K562 (cell line): Measurements from ENCODE around the gene IQCE. TPM values are rescaled to one million over a fixed set of nuclear protein-coding genes. Genes with fewer than 3 reads are reported as not detected.

Source experiments
- BRCA1 ChIP-seq, 2 experiments: fragments of 450-650 bp in 1 of 2; sonication (generic) in 1 of 2; formaldehyde crosslinking in 1 of 2; IDR thresholded peaks; 2 replicates each; pipeline versions ENCODE4 v1.5.0 to v1.6.1; 2017 to 2020; ENCODE audit warnings: mild to moderate bottlenecking in 1 of 2, missing genetic modification reagents in 1 of 2
- EZH2 ChIP-seq: IDR thresholded peaks from 2 replicates; pipeline ENCODE4 v1.6.1; 2012; ENCODE audit warnings: low read depth, mild to moderate bottlenecking, inconsistent platforms, low read length, borderline replicate concordance
- FIP1L1 ChIP-seq: fragments of 200-400 bp; formaldehyde crosslinking; IDR thresholded peaks from 2 replicates; pipeline ENCODE4 v1.6.1; 2018; ENCODE audit warnings: mild to moderate bottlenecking, low read depth, low read length; ENCODE audit not compliant: poor library complexity, severe bottlenecking
- HMG20A ChIP-seq: fragments of 450-650 bp; formaldehyde crosslinking; conservative IDR thresholded peaks from 2 replicates; pipeline ENCODE4 v1.4.0; 2020; ENCODE audit warnings: mild to moderate bottlenecking, mixed read lengths
- NRF1 ChIP-seq, 2 experiments: fragments of 450-650 bp; IDR thresholded peaks in 1 of 2; conservative IDR thresholded peaks in 1 of 2; 2 replicates each; pipeline ENCODE4 v1.6.1; 2014; ENCODE audit warnings: mild to moderate bottlenecking in 2 of 2
- PCBP2 ChIP-seq: fragments of 200-400 bp; formaldehyde crosslinking; IDR thresholded peaks from 2 replicates; pipeline ENCODE4 v1.6.1; 2018; ENCODE audit warnings: low read length, low read depth, mild to moderate bottlenecking, moderate library complexity; ENCODE audit not compliant: poor library complexity, severe bottlenecking
- PPARD ChIP-seq: fragments of 250-450 bp; sonication (Bioruptor Pico); IDR thresholded peaks from 2 replicates; pipeline ENCODE4 v1.8.0; 2022; ENCODE audit warnings: inconsistent platforms, mild to moderate bottlenecking, moderate library complexity
- RAD21 ChIP-seq, 2 experiments: fragments of 250-450 bp in 1 of 2; fragments of 450-650 bp in 1 of 2; sonication (Bioruptor Pico) in 1 of 2; formaldehyde crosslinking in 1 of 2; IDR thresholded peaks in 1 of 2; conservative IDR thresholded peaks in 1 of 2; 2 replicates each; pipeline versions ENCODE4 v1.4.0 to v1.8.0; 2020 to 2022; ENCODE audit warnings: mild to moderate bottlenecking in 2 of 2, moderate library complexity in 1 of 2
- RBM17 ChIP-seq: fragments of 200-400 bp; formaldehyde crosslinking; IDR thresholded peaks from 2 replicates; pipeline ENCODE4 v1.6.1; 2017; ENCODE audit warnings: low read depth, mild to moderate bottlenecking, low read length, borderline replicate concordance
- THRA ChIP-seq: fragments of 450-650 bp; IDR thresholded peaks from 2 replicates; pipeline ENCODE4 v1.6.1; 2017; ENCODE audit warnings: mild to moderate bottlenecking, moderate library complexity
- ZNF140 ChIP-seq: fragments of 250-450 bp; sonication (Bioruptor Pico); IDR thresholded peaks from 2 replicates; pipeline ENCODE4 v1.8.0; 2021; ENCODE audit warnings: moderate library complexity, mild to moderate bottlenecking, inconsistent platforms
- ZNF639 ChIP-seq, 2 experiments: fragments of 200-800 bp in 1 of 2; sonication (Bioruptor generic) in 1 of 2; sonication (generic) in 1 of 2; formaldehyde crosslinking in 1 of 2; IDR thresholded peaks in 1 of 2; conservative IDR thresholded peaks in 1 of 2; 2 replicates each; pipeline versions ENCODE4 v1.5.0 to v1.6.1; 2016 to 2020; ENCODE audit warnings: missing compliant biosample characterization in 1 of 2, missing genetic modification characterization in 1 of 2, missing genetic modification reagents in 1 of 2
- polyA plus RNA-seq, 8 experiments: library from polyadenylated mRNA; depleted of rRNA in 4 of 8; stranded (reverse) in 5 of 8; unstranded in 3 of 8; fragments of >200 nt; fragmentation: Nextera tagmentation in 2 of 8; fragmentation: Illumina TruSeq in 1 of 8; extraction: Ambion mirVana in 2 of 8; extraction: Trizol in 1 of 8; gene quantifications; 2 replicates each; pipeline versions ENCODE4 v1.2.1 to v1.2.3, GENCODE V29; 2011 to 2014; ENCODE audit warnings: inconsistent platforms in 1 of 8, missing spikeins in 1 of 8
- total RNA-seq, 7 experiments: library from RNA; depleted of rRNA in 6 of 7; stranded (reverse); fragments of >200 nt in 6 of 7; fragmentation: Illumina TruSeq in 2 of 7; extraction: Trizol in 2 of 7; gene quantifications; 2 replicates each; pipeline versions ENCODE4 v1.2.1 to v1.2.3, GENCODE V29; 2011 to 2021; ENCODE audit warnings: low replicate concordance in 1 of 7

The IQCE gene
- total and polyA plus RNA-seq, 9 of the 15 experiments (the other 6 are each of a cell fraction or from before 2014, with no cell fraction given) = 0.18 to 8.5 (median 4.2) TPM

- TF ChIP-seq FIP1L1 (peak; percentile 87), EZH2 (no peak), PCBP2 (no peak), NRF1 (conservative IDR thresholded peaks at IDR 0.05 in 1 of 2, IDR thresholded peaks at IDR 0.05 in 1 of 2) (peak; percentile 60 to 66), ZNF639 (CRISPR knock-in tag; conservative IDR thresholded peaks at IDR 0.05 in 1 of 2, IDR thresholded peaks at IDR 0.05 in 1 of 2) (peak in 1 of 2 experiments; percentile 70; a peak in 2 of 4 replicates), PPARD (CRISPR knock-in tag) (no peak), RBM17 (no peak), BRCA1 (IDR thresholded peaks at IDR 0.05) (no peak), BRCA1 (CRISPR knock-in tag; IDR thresholded peaks at IDR 0.05) (no peak), RAD21 (CRISPR knock-in tag; conservative IDR thresholded peaks at IDR 0.05 in 1 of 2, IDR thresholded peaks at IDR 0.05 in 1 of 2) (peak in 1 of 2 experiments; percentile 36; a peak in 1 of 4 replicates), THRA (no peak), HMG20A (CRISPR knock-in tag) (no peak), ZNF140 (no peak)
Measured at GRCh38 chr7:2555121-2556052, 3.4 kb upstream of the IQCE start, which contains the start of gene BRAT1 (continued).
